Amygdala (tissue), 56 donors: ENCODE data around the gene LENG8.
A peak's percentile ranks its signal among the peaks of the same experiment; 100 is the strongest.

Source experiments
- DNase-seq, 56 donors: peaks; one replicate each; lab custom pipeline; 2025; lab: John Stamatoyannopoulos, UW

The LENG8 gene

GRCh38 chr19:54448774-54449700 is at the start of gene LENG8:
LENG8 (plus strand) TSS chr19:54449199; CDS start chr19:54451345, 2,146 bp downstream.
- DNase-seq = peak; percentile 53 to 99 (median 97)

GRCh38 chr19:54400913-54401312 is 48.1 kb upstream of the LENG8 start:
- no peak for DNase-seq

- no peak for DNase-seq
Observed at GRCh38 chr19:54403054-54403453, 45.9 kb upstream of the LENG8 start.

GRCh38 chr19:54405628-54406027 is 43.4 kb upstream of the LENG8 start:
- no peak for DNase-seq

GRCh38 chr19:54407780-54408179 is 41.2 kb upstream of the LENG8 start:
- DNase-seq = no peak

- no peak for DNase-seq
Observed at GRCh38 chr19:54408456-54409026, 40.5 kb upstream of the LENG8 start.

- no peak for DNase-seq
Observed at GRCh38 chr19:54411033-54411432, 38.0 kb upstream of the LENG8 start.

GRCh38 chr19:54412877-54413276 is 36.1 kb upstream of the LENG8 start:
- DNase-seq = no peak

GRCh38 chr19:54414156-54414555 is 34.8 kb upstream of the LENG8 start:
- no peak for DNase-seq

- DNase-seq = peak in 38 of 56 donors; percentile 24 to 82 (median 54)
Observed at GRCh38 chr19:54415208-54415900, 33.6 kb upstream of the LENG8 start, which contains the start of gene TTYH1. TTYH1 (plus strand) TSS chr19:54415464; CDS start chr19:54415553, 89 bp downstream.

- DNase-seq = peak in 4 of 56 donors; percentile 36 to 53 (median 48)
Observed at GRCh38 chr19:54415901-54416673, 32.9 kb upstream of the LENG8 start.

GRCh38 chr19:54416695-54417491 is 32.1 kb upstream of the LENG8 start:
- DNase-seq = peak in 8 of 56 donors; percentile 20 to 53 (median 42)

- peak in 34 of 56 donors; percentile 19 to 72 (median 52) for DNase-seq
Observed at GRCh38 chr19:54418030-54418929, 30.7 kb upstream of the LENG8 start.

- no peak for DNase-seq
Observed at GRCh38 chr19:54418930-54419800, 29.8 kb upstream of the LENG8 start.

- DNase-seq = no peak
Observed at GRCh38 chr19:54420068-54420382, 29.0 kb upstream of the LENG8 start.

GRCh38 chr19:54420383-54421168 is 28.4 kb upstream of the LENG8 start:
- peak; percentile 85 to 100 (median 97) for DNase-seq

- peak in 2 of 56 donors; percentile 86 to 94 for DNase-seq
Observed at GRCh38 chr19:54421169-54421516, 27.9 kb upstream of the LENG8 start.
